BLaER1 (cell line): ENCODE results near the gene UQCC5.

Experiments used
- H3K27ac ChIP-seq: shearing (Covaris generic); formaldehyde crosslinking; 2 replicates; pipeline ENCODE4 v1.8.1; 2022
- H3K27me3 ChIP-seq: shearing (Covaris generic); formaldehyde crosslinking; 2 replicates; pipeline ENCODE4 v1.8.1; 2022
- H3K36me3 ChIP-seq: shearing (Covaris generic); formaldehyde crosslinking; 2 replicates; pipeline ENCODE4 v1.8.1; 2022
- H3K4me1 ChIP-seq: shearing (Covaris generic); formaldehyde crosslinking; 2 replicates; pipeline ENCODE4 v1.8.1; 2022
- H3K4me2 ChIP-seq: shearing (Covaris generic); formaldehyde crosslinking; 2 replicates; pipeline ENCODE4 v1.8.1; 2022
- H3K4me3 ChIP-seq: shearing (Covaris generic); formaldehyde crosslinking; 2 replicates; pipeline ENCODE4 v1.8.1; 2022
- H3K9ac ChIP-seq: shearing (Covaris generic); formaldehyde crosslinking; 2 replicates; pipeline ENCODE4 v1.8.1; 2022
- H3K9me3 ChIP-seq: shearing (Covaris generic); formaldehyde crosslinking; 2 replicates; pipeline ENCODE4 v1.8.1; 2022
- H4K20me1 ChIP-seq: shearing (Covaris generic); formaldehyde crosslinking; 2 replicates; pipeline ENCODE4 v1.8.1; 2022
- Cebpa-rat ChIP-seq: shearing (Covaris generic); IDR thresholded peaks from 2 replicates; pipeline ENCODE4 v1.8.1; 2022

UQCC5 gene

DNA sequence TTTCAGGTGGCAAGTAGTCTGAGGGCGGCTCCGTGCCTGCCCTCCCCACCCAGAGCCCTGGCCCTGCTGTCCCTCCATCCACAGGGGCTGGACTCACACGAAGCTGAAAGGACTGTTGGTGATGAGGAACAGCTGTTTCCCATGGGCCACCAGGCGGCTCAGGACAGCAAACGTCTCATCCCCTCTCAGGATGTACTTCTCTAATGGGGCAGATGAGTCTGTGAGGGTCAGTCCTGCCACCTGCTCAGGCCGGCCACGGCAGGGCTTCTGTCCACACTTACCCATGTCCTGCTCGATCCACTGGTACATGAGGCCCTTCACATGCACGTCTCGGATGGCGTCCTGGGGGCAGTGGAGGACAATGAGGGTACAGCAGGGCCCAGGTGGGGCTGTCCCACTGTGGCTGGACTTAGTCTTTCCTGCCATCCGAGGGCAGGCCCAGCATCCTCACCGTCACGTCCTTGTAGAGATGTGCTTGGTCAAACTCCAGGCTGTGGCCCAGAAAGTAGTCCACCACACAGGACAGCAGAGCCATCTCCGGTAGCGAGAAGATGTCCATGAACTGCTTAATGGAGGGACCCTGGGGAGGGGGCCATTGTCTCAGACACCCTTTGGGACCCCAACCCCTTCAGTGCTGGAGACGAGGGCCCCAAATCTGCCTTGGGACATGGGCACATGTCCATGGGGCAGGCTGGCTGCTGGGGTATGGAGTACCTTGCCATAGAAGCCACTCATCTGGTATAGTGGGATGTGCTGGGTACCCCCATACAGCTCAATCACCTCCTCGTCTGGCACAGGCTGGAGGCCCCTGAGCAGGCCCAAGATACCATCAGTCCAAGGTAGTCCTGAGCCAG lies 8.4 kb upstream of the UQCC5 start:
- Histone ChIP-seq H3K9me3 (no peaks in the 10 kb centered on the region), H3K27me3 (no peaks in the 10 kb centered on the region), H3K9ac (no peak overlapping the region), H3K27ac (no peak overlapping the region; the same call in 1 of the 2 replicates), H3K36me3 (peaks cover 82% of the 10 kb centered on the region), H3K4me1 (peaks cover 38% of the 10 kb centered on the region), H3K4me3 (no peak overlapping the region), H3K4me2 (no peak overlapping the region), H4K20me1 (peaks cover 58% of the 10 kb centered on the region)
- no peak for TF ChIP-seq Cebpa-rat

- H3K4me2 ChIP-seq = no peak overlapping the region
Measured at GRCh38 chr3:52528586-52529375, 7.6 kb upstream of the UQCC5 start.

GRCh38 chr3:52529376-52530333 lies 6.8 kb upstream of the UQCC5 start:
- peaks cover 46% of the 10 kb centered on the region for H4K20me1 ChIP-seq
- peaks cover 65% of the 10 kb centered on the region for H3K36me3 ChIP-seq
- no peaks in the 10 kb centered on the region for H3K27me3 ChIP-seq
- H3K9ac ChIP-seq = no peak overlapping the region
- peak overlapping the region; percentile 88; the same call in 1 of the 2 replicates for H3K4me2 ChIP-seq
- peaks cover 45% of the 10 kb centered on the region for H3K4me1 ChIP-seq
- no peak for TF ChIP-seq Cebpa-rat
- no peaks in the 10 kb centered on the region for H3K9me3 ChIP-seq
- peak overlapping the region; percentile 35 for H3K27ac ChIP-seq
- no peak overlapping the region for H3K4me3 ChIP-seq

More at GRCh38 chr3:52528586-52529375, 7.6 kb upstream of the UQCC5 start:
- no peaks in the 10 kb centered on the region for H3K27me3 ChIP-seq
- no peak overlapping the region for H3K9ac ChIP-seq
- peaks cover 38% of the 10 kb centered on the region for H3K4me1 ChIP-seq
- TF ChIP-seq Cebpa-rat = no peak
- no peak overlapping the region for H3K4me3 ChIP-seq
- no peak overlapping the region for H3K27ac ChIP-seq
- H3K9me3 ChIP-seq = no peaks in the 10 kb centered on the region
- H3K36me3 ChIP-seq = peaks cover 74% of the 10 kb centered on the region
- peaks cover 52% of the 10 kb centered on the region for H4K20me1 ChIP-seq

DNA sequence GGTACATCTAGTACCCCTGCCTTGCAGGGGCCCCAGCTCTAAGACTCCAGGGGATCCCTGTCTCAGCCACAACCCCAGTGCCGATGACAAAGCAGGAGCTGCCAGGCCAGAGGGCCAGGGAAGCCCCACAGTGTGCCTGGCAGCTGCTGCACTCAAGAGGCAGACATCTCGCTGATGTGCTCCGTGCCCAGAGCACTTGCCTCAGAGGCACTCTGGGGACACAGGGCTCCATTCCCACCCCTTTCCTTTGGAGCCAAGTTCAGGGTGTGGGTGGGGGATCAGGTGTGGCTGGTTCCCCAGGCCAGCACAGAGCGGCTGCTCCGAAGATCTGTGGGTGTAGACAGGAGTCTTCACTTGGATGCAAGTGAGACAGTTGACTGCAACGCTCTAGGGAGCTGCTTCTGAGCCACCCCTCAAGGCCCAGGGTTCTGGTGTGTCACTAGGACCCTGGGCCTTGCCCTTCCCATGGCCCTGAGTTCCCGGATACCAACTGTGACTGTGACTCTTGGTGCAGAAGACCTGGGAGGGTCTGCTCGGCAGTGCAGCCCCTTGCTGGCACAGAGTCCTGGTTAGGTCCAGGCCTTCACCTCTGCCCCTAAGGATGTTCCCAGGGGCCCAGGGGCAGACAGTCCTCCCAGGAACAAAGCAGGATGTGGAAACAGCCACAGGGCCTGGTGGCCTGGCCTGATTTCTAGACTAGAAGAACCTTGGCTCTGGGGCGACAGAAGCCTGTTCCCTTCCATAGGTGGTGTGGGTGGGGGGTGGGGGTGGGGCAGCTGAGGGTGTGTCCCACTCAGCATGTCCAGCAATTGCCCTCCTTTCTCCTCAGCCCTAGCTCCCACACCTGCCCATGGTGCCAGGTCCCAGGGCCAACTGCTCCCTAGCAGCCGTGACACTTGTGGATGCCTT lies 5.2 kb upstream of the UQCC5 start:
- Histone ChIP-seq H3K9me3 (no peaks in the 10 kb centered on the region), H3K4me1 (peaks cover 59% of the 10 kb centered on the region), H3K36me3 (peaks cover 51% of the 10 kb centered on the region), H4K20me1 (peaks cover 45% of the 10 kb centered on the region), H3K9ac (peak overlapping the region; percentile 93; the same call in 1 of the 2 replicates), H3K27me3 (no peaks in the 10 kb centered on the region), H3K4me2 (peak overlapping the region; percentile 88), H3K4me3 (no peak overlapping the region), H3K27ac (peak overlapping the region; percentile 90)
- no peak for TF ChIP-seq Cebpa-rat

DNA sequence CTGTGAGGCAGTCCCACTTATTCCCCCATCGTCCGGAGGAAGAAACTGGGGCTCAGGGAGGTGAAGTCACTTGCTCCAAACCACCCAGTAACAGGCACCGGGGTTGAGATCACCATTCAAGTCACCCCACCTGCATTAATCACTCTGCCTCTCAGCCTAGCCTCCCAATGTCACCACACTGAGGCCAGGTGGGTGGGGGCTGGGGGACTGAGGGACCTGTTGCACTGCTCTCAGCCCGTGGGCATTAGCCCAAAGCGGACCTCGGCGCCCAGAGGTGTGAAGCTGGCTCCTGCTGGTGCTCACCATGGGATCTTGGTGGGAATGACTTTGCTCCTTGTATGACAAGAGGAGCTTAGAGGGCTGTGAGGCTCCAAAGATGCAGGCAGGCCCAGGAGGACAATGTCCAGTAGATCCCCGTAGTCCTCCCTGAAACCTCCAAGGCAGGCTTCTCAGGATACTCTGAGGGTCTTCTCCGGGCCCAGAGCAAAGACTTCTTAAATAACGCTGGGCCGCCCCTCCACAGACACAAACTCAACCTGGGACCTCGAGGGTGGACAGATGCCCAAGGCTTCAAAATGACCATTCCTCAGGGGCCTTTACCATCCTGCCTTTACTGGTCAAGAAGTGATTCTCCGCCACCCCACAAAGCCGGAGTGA lies 4.4 kb upstream of the UQCC5 start:
- Histone ChIP-seq H3K27ac (peak overlapping the region; percentile 90), H3K36me3 (peaks cover 43% of the 10 kb centered on the region), H3K4me1 (peaks cover 57% of the 10 kb centered on the region), H3K27me3 (no peaks in the 10 kb centered on the region), H3K4me3 (peak overlapping the region; percentile 93), H4K20me1 (peaks cover 45% of the 10 kb centered on the region), H3K9me3 (no peaks in the 10 kb centered on the region), H3K9ac (peak overlapping the region; percentile 93), H3K4me2 (peak overlapping the region; percentile 88)
- no peak for TF ChIP-seq Cebpa-rat

- H4K20me1 ChIP-seq = peaks cover 45% of the 10 kb centered on the region
- peak overlapping the region; percentile 93 for H3K4me3 ChIP-seq
- peak overlapping the region; percentile 93 for H3K9ac ChIP-seq
- peak overlapping the region; percentile 90 for H3K27ac ChIP-seq
- H3K4me2 ChIP-seq = peak overlapping the region; percentile 88
- no peaks in the 10 kb centered on the region for H3K9me3 ChIP-seq
- no peak for TF ChIP-seq Cebpa-rat
- peaks cover 57% of the 10 kb centered on the region for H3K4me1 ChIP-seq
- H3K27me3 ChIP-seq = no peaks in the 10 kb centered on the region
- peaks cover 38% of the 10 kb centered on the region for H3K36me3 ChIP-seq
Measured at GRCh38 chr3:52532517-52532837, 3.9 kb upstream of the UQCC5 start.

GRCh38 chr3:52532838-52533622 lies 3.4 kb upstream of the UQCC5 start:
- peaks cover 32% of the 10 kb centered on the region for H3K36me3 ChIP-seq
- peak overlapping the region; percentile 93 for H3K4me3 ChIP-seq
- H3K27ac ChIP-seq = peak overlapping the region; percentile 90
- no peaks in the 10 kb centered on the region for H3K9me3 ChIP-seq
- no peaks in the 10 kb centered on the region for H3K27me3 ChIP-seq
- peaks cover 48% of the 10 kb centered on the region for H4K20me1 ChIP-seq
- no peak for TF ChIP-seq Cebpa-rat
- H3K4me2 ChIP-seq = peak overlapping the region; percentile 88
- H3K9ac ChIP-seq = peak overlapping the region; percentile 93
- peaks cover 63% of the 10 kb centered on the region for H3K4me1 ChIP-seq
